ENCODE measurements around the gene MUC5B.

The MUC5B gene

GRCh38 chr11:1302461-1303125 lies 79.7 kb downstream of the MUC5B start:
- no peak for ATAC-seq

DNA sequence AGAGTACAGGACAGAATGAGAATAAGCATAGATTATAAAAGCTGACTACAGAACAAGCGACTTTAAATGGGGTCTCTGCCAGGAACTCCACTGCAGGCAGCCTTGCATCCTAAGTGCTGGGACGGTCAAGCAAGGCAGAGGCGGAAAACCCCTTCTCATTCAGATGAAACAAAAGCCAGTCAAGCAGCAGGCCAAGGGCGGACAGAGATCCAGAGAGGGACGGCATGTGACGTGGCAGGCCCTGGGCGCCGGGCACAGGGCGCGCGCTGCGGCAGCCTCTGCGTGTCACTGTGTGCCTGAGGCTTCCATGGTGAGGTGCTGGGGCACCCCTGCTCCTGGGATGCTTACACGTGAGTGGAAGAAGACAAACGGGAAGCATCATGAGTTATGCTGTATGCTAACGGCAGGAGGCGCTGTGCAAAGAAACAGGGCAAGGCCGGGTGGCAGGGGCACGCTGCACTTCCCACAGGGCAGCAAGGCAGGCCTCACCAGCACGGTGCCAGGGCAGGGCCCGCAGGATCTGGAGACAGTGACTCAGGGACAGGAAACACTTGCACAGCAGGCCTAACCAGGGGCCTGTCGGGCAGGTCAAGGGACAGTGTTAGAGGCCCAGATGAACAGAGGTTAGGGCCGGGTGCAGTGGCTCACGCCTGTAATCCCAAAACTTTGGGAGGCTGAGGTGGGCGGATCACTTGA lies 80.4 kb downstream of the MUC5B start:
- ATAC-seq, result no peak

- no peak for ATAC-seq
Observed at GRCh38 chr11:1303973-1304372, 81.1 kb downstream of the MUC5B start.

DNA sequence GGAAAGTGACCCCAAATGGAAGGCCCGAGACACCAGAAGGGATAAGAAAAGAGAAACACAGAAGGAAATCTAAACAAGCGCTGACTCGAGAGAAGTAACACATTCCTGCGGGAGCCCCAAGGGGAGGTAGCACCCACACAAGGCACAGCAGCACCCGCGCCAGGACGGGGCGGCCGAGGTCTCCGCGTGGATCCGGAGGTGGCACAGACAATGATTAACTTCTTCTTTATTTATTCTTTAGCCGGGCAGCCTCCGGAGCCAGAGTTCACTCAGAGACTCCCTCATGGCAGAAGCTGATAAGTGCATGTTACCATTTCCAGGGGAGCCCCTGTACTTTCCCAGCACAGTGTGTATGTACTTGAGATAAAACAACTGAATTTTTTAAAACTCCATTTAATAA lies 81.5 kb downstream of the MUC5B start:
- no peak for ATAC-seq

DNA sequence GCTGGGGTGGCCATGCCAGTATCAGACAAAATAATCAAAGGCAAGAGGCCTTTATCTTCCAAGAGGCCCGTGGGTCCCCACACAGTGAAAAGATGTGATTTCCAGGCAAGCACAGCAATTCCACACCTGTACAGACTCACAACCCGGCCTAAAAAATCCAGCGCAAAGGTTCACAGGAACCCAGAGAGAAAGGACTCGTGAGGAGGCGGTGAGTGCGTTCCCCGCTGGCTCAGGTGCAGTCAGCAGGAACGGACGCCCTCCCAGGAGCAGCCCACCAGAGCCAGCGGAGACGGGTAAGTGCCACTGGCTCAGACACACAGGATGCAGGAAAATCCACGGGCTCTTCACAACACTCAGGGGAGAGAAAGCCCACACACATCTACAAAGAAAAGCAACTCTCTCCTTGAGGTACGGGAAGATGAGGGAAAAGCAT lies 82.2 kb downstream of the MUC5B start:
- no peak for ATAC-seq

DNA sequence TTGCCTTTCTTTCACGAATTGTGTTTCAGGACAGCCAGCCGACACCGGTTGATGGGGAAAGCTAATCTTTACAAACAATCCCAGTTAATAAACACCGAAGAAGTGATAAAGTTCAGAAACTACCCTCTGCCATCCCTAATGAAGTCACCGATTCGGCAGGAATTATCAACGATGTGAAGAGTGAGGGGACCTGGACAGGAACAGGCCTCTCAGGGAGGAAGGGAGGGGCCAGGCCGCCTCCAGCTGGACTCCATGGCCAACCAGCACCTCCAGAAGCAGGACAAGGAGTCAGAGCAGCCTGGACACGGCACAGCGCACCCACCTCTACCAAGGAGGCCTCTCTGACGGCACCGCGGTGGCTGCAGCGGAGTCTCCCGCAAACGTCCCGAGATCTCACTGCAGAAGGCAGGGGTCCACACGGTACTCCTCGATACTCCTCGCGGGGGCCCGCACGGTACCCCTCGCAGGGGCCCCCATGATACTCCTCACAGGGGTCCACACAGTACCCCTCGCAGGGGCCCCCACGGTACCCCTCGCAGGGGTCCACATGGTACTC lies 82.7 kb downstream of the MUC5B start:
- no peak for ATAC-seq

- ATAC-seq, result no peak
Observed at GRCh38 chr11:1306186-1307162, 83.6 kb downstream of the MUC5B start.

DNA sequence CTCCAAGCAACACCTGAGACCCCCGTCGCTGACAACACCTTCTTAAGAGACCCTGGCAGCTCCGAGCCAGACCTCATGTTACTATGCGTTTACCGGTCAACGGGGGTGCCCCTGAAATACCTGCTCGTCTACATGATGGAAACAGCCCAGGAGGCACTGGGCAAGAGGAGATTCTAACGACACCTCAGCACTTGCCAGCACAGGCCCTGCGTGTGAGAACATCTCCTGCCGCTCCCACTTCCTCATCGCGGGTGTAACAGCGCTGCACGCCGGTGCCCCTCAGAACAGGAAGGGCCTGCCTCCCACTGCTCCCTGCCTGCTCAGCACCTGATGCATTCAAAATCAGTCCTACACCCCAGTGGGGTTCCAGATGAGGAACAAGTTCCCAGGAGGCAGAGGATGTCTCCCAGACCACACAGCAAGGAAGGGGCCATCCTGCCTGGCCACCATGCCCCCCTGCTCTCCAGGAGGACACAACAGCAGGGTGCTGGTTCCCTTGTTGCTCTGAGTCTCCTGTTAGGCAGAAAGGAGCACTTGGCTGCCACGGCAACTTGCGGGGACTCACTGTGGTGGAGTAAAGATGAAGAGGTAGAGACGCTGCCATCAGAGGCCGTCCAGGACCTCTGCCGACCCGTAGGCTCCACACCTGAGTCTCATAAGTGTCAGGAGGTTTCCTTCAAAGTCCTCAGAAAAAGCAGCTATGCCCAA lies 84.5 kb downstream of the MUC5B start:
- no peak for ATAC-seq

DNA sequence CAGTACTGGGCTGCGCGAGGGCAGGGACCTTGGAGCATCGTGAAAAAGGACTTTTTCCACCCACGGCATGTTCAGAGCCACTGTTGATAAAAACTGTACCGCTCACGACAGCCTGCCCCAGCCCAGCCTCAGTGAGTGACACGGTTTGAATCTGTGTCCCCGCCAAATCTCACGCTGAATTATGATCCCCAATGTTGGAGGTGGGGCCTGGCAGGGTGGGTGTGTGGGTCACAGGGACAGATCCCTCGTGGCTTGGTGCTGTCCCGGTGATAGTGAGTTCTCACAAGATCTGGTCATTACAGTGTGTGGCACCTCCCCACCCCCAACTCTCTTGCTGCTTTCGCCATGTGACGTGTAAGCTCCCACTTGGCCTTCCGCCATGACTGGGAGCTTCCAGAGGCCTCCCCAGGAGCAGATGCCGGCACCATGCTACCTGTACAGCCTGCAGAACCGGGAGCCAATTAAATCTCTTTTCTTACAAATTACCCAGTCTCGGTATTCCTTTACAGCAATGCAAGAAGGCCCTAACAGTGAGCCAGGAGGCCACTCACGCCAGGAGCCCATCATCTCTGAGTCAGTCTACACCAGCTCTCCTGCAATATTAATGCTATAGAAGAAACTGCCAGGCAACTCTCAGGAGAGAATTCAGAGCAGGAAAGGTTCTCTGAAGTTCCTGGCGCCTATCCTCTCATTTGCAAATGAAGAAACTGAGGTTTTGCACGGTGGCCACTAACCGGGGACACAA lies 85.3 kb downstream of the MUC5B start:
- ATAC-seq, result no peak

- peak; percentile 14 to 36 for ATAC-seq
Observed at GRCh38 chr11:1308743-1309497, 86.1 kb downstream of the MUC5B start.

DNA sequence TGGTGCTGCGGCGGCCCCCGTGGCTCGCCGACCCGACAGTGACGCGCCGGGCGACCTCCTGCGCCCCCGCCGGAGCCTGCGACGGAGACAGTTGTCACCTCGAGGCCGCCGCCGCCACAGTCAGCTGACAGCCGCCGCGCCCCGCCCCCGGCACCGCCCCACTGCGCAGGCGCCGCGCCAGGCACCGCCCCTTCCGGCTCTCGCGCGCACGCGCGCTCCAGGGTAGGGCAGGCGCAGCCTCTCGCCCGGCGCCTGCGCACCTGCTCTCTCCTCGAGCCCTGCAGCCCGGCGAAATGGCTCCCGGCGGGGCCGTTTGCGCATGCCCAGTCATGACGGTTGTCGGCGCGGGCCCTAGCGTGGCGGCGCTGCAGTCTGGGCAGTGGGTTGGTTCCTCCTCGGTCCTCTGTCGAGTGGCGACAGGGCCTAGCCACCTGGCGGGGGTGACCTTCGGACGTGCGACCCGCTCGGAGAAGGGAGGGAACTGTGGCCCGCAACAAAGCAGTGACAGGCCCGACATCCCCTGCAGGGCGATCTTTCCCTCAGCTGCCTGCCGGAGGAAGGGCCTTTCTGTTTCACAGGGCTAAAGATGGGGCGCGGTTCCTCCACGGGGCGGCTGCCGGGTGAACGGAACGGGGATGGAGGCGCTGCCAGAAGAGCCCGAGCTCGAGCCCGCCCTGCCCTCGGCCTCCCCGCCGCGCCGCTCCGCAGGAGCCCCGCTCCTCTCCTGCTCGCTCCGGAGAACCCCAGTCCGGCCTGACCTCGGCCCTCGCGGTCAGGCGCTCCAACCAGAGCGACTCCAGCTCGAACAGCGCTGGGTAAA lies 86.8 kb downstream of the MUC5B start, which contains the start of gene TOLLIP:
Gene TOLLIP, minus strand, starts transcription at position 135 of the 820 bp plus-strand sequence. Its CDS starts 134 bp downstream, at position 1.
- ATAC-seq, result peak; percentile 77 to 80

DNA sequence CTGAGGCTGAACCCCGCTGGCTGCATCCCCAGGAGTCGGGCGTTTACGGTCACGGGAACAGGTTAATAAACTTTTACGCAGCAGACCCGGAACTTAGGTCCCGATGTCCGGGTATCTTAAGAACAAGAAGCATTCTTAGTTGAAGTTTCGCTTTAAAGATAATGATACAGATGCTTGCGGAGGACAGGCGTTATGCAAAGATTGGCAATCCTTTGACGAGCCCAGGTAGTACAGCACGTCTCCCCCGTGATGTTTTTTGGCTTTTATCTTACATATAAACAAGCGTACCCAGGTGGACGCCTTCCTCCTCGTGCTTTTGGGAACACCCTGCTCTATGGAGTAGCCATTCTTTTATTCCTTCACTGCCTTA lies 87.4 kb downstream of the MUC5B start:
- ATAC-seq, result no peak

DNA sequence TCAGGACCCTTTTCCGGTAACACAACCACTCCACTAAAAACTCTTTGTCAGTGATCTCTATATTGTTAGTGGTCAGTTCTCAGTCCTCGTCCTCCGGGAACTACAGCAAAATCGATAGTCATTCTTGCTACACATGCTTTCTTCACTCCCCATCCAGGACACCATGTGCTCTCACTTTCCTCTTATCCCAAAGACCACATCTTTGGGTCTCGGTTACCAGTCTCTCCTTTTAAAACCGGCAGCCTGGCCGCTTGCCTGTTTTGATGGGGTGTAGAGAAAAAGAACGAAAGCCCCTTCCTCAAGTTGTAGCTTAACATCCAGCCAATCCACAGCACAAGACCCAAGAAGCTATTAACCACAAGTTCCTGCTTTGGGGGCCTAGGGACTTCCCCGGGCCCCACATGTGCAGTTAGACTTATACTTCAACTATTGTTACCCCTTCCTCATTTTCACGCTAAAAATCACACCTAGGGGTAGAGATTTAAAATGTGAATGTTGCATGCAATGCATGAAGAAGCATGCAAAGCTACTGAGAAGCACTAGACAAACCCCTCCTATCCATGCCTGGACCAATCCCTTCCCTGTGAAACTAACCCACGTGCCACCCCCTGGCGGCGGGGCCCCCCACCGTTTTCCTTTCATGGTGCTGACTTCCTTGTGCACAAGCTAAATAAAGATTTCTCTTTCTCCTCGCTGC lies 88.1 kb downstream of the MUC5B start:
- peak in 1 of 2 donors; percentile 8 for ATAC-seq

Data from activated CD4-positive, CD25-positive, alpha-beta regulatory T cell treated with anti-CD3 and anti-CD28 coated beads, Interleukin-2, amount 50 U/mL, for 24 hours (primary cell).